ENCODE results near the gene HLA-DOB.

The HLA-DOB gene

GRCh38 chr6:32843331-32843978 lies 26.7 kb upstream of the HLA-DOB start:
- no peak for DNase-seq

- DNase-seq: no peak
Observed at GRCh38 chr6:32842690-32843089, 25.9 kb upstream of the HLA-DOB start.

DNA sequence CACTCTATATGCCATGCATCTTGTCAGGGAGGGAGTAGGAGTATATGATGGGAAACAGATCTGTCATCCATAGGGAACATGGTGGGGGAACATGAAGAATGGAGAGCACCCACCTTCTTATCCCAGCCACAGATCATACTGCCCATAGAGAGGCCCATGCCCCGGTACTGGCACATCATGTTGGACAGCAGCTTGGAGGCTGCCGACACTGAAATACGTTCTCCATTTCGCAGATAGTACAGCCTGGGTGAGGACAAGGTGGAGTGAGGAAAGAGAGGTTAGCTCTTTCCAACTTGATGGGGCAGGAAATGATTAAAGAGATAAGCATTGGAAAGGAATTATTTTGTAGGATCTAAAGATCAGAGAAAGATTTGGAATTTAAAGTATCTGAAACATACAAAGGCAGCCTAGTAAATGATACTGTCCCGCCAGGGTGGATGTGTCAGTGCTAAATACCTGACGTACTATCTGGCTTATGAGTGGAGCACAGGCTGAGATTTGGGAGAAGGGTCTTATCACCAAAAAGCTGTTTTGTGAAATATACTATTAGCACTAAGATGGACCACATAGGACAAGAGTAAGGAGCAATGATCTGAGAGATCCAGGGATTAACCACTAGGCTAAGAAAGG lies 25.3 kb upstream of the HLA-DOB start:
- DNase-seq: no peak

- no peak for DNase-seq
Observed at GRCh38 chr6:32840604-32841246, 23.9 kb upstream of the HLA-DOB start.

DNA sequence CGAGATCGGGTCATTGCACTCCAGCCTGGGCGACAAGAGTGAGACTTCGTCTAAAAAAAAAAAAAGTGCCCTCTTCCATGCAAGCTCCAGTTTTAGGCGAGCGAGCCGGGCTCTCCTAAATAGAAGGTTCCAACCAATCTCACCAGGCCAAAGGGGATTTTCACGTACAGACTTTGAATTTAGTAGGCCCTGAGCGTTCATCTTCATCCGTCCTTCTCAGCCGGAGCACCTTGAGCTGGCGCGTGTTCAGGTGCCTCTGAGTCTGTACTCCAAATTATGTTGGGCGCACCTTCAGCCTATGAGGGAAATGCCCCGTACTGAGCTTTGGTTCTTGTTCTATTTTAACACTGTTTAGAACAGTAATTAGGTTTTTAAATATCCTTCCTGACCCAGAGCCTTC lies 22.6 kb upstream of the HLA-DOB start:
- DNase-seq: no peak

GRCh38 chr6:32838114-32838958 lies 21.5 kb upstream of the HLA-DOB start, which contains the start of gene TAP2:
TSS of gene TAP2 (minus strand) at chr6:32838739. CDS start at chr6:32838233, 506 bp downstream.
- peak; percentile 92 for DNase-seq

DNA sequence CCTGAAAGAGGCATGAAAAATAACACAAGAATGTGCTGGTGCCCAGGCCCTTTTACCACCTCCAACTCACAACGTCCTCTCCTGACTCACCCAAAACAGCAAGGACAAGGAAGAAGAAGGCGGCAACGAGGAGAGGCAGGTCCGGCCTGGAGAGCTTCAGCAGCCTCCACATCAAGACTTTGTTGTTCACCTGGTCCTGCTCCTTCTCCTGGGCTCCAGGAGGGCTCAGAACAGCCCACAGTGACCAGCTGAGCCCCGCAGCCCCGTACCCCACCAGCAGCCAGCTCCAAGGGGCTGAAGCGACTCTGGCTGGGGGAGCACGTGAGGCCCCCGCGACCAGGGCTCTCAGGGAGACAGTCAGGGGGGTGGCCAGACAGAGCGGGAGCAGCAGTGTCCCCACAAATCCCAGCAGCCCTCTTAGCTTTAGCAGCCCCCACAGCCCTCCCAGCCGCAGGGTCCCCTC lies 20.9 kb upstream of the HLA-DOB start:
- DNase-seq: peak; percentile 36

DNA sequence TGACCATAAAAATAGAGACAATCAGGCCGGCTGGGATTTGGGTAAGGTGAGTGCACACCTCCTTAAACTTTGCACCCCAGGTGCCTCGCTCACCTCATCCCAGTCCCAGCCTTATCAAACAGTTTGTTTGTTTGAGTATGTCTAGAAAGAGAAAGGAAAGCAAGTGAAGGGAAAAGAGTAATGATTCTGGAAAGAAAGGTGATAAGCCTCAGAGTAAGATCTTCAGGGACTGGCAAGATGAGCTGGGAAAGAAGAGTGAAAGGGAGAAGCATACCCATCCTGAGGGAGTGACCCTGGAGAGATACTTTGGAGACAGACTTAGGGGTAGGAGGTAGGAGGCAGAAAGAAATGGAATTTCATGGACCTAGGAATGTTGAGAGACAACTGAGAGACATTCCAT lies 20.1 kb upstream of the HLA-DOB start:
- DNase-seq: no peak

GRCh38 chr6:32835167-32835893 lies 18.5 kb upstream of the HLA-DOB start:
- no peak for DNase-seq

GRCh38 chr6:32833664-32834063 lies 16.9 kb upstream of the HLA-DOB start:
- no peak for DNase-seq

DNA sequence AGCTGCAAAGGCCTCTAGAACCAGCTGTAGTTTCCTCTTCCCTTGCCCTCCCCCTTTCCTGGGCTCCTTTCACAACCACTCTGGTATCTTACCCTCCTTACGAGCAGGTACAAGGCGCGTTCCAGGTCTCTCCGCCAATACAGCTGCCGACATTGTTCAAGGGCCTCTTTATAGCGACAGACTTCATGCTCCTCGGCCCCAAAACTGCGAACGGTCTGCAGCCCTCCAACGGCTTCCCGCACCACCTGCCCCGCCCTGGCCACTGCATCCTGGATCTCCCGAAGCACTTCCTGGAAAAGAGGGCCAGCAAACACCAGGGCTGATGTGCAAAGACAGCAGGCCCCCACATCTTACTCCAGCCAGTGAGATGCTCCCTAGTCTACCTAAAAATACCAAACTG lies 15.7 kb upstream of the HLA-DOB start:
- no peak for DNase-seq

DNA sequence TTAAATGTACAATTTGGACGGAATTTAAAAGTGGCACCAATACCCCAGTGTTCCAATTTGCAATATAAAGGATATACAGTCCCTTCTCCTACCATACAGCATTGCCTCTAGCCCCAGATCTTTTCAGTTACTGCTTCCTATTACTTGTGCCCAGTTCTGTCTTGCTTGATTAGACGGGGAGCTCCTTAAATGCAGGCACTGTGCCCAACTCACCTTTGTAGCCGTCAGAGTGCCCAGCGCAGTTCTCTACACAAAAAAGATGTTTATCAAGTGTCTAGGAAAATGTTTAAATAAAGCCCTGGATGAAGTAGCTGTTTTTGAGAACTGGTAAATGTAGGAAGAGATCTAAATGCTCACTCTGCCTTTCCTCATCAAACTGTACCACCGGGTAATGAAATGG lies 14.1 kb upstream of the HLA-DOB start:
- DNase-seq: no peak

DNA sequence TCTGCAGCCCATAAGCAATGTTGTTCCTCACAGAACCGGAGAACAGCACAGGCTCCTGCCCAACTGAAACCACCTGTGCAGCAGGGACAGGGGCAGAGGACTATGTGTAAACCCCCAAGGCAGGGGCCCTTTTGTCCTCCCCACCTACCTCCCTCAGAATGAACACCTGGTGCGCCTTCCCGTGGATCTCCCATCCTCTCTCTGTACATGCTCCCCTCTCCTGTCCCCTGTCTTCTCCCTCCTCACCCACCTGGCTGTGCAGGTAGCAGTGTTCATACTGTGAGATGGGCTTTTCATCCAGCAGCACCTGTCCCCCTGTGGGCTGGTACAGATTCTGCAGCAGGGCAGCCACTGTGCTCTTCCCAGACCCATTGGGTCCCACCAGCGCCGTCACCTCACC lies 13.2 kb upstream of the HLA-DOB start:
- DNase-seq: no peak

DNA sequence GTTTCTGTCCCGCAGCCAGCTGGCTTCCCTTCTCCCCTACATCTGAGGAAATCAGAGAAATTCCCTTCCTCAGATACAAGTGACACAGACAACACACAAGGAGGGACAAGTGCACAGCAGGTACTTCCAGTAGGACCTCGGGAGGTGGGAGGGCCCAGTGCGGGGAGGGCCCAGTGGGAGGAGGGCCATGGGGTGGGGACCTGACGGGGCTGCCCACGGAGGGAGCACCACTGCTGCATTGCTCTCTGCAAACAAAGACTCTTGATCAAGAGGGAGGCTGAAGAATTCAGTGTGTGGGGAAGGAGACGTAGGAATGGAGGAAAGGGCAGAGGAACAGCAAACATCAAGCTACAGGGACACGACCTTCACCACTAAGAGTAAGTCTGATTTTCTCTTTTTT lies 12.7 kb upstream of the HLA-DOB start:
- no peak for DNase-seq

DNA sequence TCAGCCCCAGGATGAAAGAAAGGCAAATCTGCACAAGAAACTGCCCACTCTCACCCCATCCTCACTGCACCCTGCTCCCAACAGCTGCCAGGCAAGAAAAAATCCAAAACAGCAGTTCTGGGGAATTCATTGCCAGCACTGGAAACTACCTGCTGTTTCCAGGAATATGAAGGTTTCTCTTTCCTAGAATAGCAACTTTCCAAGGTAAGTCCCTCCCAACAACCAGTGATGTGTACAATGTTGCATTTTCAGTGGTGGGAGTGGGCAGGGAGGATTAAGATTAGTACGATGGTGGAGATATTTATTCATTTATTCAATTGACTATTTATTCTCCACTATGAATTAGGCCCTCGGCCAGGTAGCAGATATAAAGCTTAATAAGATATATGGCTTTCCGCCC lies 10.2 kb upstream of the HLA-DOB start:
- no peak for DNase-seq

DNA sequence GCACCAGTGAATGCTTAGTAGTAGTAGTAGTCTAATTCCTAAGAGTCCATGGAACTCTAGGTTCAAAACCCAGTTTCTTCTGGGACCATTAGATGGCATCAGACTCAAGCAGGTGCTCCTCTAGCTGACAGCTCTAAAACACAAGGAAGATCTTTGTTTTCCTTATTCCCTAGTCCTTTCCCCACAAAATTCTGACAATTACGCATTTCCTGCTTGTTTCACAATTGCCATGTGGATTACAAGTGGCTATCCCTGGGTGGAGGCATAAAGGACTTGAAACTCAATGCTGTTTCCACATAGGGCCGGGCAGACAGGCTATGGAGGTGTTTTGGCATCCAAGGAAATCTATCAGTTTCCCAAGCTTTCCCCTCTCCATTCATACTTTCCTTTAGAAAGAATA lies 9.2 kb upstream of the HLA-DOB start:
- DNase-seq: peak; percentile 71

DNA sequence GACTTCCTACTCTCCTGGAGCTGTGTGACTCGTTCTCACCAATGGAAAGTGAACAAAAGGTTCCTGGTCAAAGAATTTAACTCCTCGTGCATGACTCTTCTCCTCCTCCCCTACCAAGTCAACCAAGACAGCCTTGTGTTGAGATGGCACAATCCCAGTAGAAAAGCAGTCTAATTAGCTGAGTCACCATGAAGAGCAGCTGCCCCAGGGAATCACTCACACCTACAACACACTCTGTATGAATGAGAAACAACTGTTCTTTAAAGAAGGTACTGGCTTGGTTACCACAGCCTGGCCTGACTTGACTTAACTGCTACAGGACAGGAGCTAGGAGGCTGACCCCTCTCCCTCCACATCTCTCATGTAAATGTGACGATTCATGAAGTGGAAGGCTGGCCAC lies 2.9 kb upstream of the HLA-DOB start:
- peak; percentile 81 for DNase-seq

- DNase-seq: no peak
Observed at GRCh38 chr6:32818867-32819266, 2.1 kb upstream of the HLA-DOB start.

GRCh38 chr6:32815996-32816395 lies 806 bp downstream of the HLA-DOB start:
- no peak for DNase-seq

DNA sequence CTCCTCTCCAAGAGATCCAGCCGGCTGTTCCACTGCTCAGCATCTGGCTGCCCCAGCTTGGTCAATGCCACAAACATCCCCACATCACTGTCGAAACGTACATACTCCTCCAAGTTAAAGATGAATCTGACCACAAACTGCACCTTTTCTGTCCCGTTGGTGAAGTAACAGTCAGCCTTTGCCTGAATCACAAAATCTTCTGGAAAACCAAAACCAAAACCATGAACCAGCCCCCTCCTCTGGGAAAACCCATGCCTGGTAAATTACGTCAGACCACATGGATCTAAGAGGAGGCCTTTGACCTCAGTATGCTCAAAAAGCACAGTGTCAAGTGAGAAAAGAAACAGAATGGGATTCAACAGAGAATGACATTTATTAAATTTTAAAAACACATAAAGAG lies 1.7 kb downstream of the HLA-DOB start:
- DNase-seq: no peak

GRCh38 chr6:32814145-32814544 lies 2.7 kb downstream of the HLA-DOB start:
- DNase-seq: no peak

- DNase-seq: no peak
Observed at GRCh38 chr6:32809171-32809570, 7.6 kb downstream of the HLA-DOB start.

All from EL (cell line).